BE2C (cell line): ENCODE results near the gene SLC7A14.

Source experiments
- DNase-seq: peaks from one replicate; pipeline ENCODE4 v3.0.0-alpha.2; 2020
- H3K27me3 ChIP-seq: fragments of 250-450 bp; sonication (Bioruptor Pico); 2 replicates; pipeline ENCODE4 v1.5.1; 2020; ENCODE audit warnings: mild to moderate bottlenecking
- H3K36me3 ChIP-seq: fragments of 250-450 bp; sonication (Bioruptor Pico); 2 replicates; pipeline ENCODE4 v1.5.1; 2020; ENCODE audit warnings: mild to moderate bottlenecking
- H3K4me1 ChIP-seq: fragments of 250-450 bp; sonication (Bioruptor Pico); 2 replicates; pipeline ENCODE4 v1.5.1; 2020
- H3K4me3 ChIP-seq: 2 replicates; pipeline ENCODE4 v1.5.1; 2011; ENCODE audit warnings: low read depth, low read length
- H3K9me3 ChIP-seq: fragments of 250-450 bp; sonication (Bioruptor Pico); 2 replicates; pipeline ENCODE4 v1.5.1; 2020
- TF ChIP-seq, protein P1 (sequence below): IDR thresholded peaks from 2 replicates; pipeline ENCODE4 v1.5.1; 2012; ENCODE audit warnings: mild to moderate bottlenecking, low read depth, low read length

The SLC7A14 gene

DNA sequence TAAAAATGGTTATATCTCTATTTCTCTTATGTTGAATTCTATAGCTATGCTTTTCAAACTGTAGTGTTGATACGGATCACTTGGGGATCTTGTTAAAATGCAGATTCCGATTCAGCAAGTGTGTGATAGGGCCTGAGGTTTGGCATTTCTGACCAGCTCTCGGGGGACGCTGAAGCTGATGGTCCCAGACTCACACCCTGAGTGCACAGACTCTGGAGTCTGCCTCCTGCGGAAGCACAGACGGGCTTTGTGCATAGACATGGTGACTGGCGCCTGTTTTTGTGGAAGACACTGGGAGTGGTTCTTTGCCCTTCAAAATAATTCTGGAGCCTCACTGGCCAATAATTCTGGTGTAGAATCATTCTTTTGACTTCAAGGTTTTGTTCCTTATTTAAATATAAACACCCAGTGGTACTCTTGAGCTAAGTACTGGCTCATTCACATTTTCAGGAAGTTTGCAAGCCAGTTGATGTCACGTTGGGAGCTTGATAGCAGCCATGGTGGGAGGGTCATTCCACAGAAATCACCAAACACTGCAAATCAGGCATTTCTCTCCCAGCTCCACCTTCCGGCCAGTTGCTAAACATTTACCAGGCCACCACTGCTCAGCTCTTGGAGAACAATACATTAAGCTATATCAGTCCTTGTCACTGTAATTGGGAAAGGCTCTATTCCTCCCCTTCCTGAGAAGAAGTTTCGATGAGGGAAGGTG lies 148.0 kb downstream of the SLC7A14 start:
- H3K27me3 ChIP-seq: no peaks in the 10 kb centered on the region
- no peaks in the 10 kb centered on the region for H3K9me3 ChIP-seq
- no peak overlapping the region for H3K4me3 ChIP-seq
- no peaks in the 10 kb centered on the region for H3K36me3 ChIP-seq
- DNase-seq: no peak
- TF ChIP-seq, protein P1, sequence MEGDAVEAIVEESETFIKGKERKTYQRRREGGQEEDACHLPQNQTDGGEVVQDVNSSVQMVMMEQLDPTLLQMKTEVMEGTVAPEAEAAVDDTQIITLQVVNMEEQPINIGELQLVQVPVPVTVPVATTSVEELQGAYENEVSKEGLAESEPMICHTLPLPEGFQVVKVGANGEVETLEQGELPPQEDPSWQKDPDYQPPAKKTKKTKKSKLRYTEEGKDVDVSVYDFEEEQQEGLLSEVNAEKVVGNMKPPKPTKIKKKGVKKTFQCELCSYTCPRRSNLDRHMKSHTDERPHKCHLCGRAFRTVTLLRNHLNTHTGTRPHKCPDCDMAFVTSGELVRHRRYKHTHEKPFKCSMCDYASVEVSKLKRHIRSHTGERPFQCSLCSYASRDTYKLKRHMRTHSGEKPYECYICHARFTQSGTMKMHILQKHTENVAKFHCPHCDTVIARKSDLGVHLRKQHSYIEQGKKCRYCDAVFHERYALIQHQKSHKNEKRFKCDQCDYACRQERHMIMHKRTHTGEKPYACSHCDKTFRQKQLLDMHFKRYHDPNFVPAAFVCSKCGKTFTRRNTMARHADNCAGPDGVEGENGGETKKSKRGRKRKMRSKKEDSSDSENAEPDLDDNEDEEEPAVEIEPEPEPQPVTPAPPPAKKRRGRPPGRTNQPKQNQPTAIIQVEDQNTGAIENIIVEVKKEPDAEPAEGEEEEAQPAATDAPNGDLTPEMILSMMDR: no peak
- H3K4me1 ChIP-seq: no peaks in the 10 kb centered on the region

DNA sequence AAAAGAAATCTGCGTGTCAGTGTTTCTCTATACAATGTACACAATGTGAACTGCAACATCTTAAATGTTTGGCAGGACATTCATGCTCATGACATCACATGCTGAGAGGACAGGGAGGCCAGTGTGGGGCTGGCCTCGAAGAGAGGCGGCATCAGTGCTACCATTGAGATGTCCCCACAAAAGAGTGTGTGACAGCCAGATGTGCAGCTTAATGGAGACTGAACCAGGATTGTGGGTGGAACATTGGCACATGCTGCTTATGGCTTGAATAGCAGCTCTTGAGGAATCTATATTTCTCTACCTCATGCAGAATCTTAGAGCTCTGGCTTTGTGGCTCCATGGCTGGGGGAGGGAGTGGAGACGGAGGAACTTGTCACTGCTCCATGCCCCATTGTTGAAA lies 148.7 kb downstream of the SLC7A14 start:
- no peaks in the 10 kb centered on the region for H3K4me1 ChIP-seq
- no peak overlapping the region for H3K4me3 ChIP-seq
- no peaks in the 10 kb centered on the region for H3K9me3 ChIP-seq
- H3K27me3 ChIP-seq: no peaks in the 10 kb centered on the region
- TF ChIP-seq, protein P1: no peak
- DNase-seq: no peak
- no peaks in the 10 kb centered on the region for H3K36me3 ChIP-seq

DNA sequence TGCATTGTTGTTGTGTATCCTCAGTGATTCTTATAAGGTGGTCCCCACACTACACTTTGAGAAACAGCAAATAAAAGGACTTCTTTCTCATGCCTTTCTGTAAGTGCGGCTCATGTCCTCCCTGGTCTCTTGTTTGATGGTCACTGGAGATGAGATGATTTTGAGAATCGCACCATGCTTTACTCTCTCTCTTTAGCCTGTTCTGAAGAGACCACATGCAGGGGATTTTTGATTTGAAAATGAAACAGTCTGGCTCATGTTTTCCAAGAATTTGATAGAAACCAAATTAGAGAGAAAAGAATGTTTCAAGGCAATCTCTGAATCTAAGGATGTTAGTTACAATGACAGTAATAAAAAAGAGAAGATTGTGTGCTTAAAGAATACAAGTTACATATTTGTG lies 149.2 kb downstream of the SLC7A14 start:
- Histone ChIP-seq H3K36me3 (no peaks in the 10 kb centered on the region), H3K9me3 (no peaks in the 10 kb centered on the region), H3K4me3 (no peak overlapping the region), H3K4me1 (no peaks in the 10 kb centered on the region), H3K27me3 (no peaks in the 10 kb centered on the region)
- TF ChIP-seq, protein P1: no peak
- no peak for DNase-seq

DNA sequence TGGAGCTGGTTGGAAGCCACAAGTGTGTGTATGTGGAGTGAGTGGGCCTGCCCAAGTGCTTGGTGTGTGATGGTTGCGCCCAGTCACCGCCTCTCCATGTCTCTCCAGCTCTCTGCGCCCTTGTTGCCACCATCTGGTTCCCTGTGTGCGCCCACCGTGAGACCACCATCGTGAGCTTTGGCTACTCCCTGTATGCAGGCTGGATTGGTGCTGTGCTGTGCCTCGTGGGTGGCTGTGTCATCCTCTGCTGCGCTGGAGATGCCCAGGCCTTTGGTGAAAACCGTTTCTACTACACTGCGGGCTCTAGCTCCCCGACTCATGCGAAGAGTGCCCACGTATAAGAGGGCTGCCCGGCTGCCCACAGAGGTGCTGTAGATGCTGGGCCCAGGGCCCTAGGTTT lies 153.5 kb downstream of the SLC7A14 start:
- H3K4me1 ChIP-seq: no peaks in the 10 kb centered on the region
- no peaks in the 10 kb centered on the region for H3K9me3 ChIP-seq
- TF ChIP-seq, protein P1: no peak
- H3K4me3 ChIP-seq: no peak overlapping the region
- no peaks in the 10 kb centered on the region for H3K27me3 ChIP-seq
- no peak for DNase-seq
- H3K36me3 ChIP-seq: no peaks in the 10 kb centered on the region

DNA sequence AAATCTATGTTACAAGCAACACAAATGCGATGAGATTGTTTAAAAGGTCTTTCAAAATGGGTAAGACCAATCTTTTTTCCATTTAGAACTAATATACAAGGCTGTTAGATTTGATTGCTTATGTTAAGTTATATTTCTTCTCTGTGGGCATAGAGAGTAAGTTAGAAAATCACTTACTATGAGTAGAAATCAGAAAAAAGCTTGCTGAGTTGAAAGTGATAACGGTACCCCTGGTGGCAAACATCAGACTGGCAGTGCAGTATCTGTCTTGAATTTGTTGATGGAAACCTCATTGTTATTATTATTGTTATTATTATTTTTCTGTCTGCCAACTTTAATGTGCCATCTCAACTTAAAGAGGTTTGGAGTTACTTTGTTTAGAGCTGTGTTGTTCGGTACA lies 154.8 kb downstream of the SLC7A14 start:
- H3K9me3 ChIP-seq: no peaks in the 10 kb centered on the region
- TF ChIP-seq, protein P1: peak; percentile 23; the same call in 1 of the 2 replicates
- H3K36me3 ChIP-seq: no peaks in the 10 kb centered on the region
- peaks cover 2% of the 10 kb centered on the region; the same call in 1 of the 2 replicates for H3K4me1 ChIP-seq
- no peaks in the 10 kb centered on the region for H3K27me3 ChIP-seq
- no peak for DNase-seq
- no peak overlapping the region for H3K4me3 ChIP-seq

DNA sequence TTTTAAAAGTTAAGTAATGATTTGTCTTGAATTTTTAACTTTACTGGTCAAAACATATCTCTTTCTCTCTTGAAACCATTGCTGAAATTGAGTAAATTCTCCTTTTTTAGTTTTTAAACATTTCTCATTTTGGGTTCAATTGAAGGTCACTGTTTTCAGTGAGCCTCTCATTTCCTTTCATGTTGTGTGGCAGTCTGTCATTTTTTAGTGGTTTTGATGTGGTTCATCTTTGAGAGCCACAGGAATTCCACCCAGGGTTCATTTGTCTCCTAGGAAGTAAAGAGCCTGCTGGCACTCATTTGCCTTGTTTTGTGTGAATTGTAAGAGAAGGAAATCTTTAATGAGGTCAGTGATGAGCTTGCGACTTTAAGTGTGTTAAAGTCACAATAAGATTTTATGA lies 156.8 kb downstream of the SLC7A14 start:
- peaks cover 5% of the 10 kb centered on the region; the same call in 1 of the 2 replicates for H3K4me1 ChIP-seq
- H3K9me3 ChIP-seq: no peaks in the 10 kb centered on the region
- TF ChIP-seq, protein P1: no peak
- no peak for DNase-seq
- H3K27me3 ChIP-seq: no peaks in the 10 kb centered on the region
- no peak overlapping the region for H3K4me3 ChIP-seq
- H3K36me3 ChIP-seq: no peaks in the 10 kb centered on the region
